DMS53 (cell line): ENCODE measurements around the gene ZBTB9.

Experiments used
- DNase-seq: peaks from one replicate; lab custom pipeline; 2025; lab: John Stamatoyannopoulos, UW

Gene ZBTB9

GRCh38 chr6:33419580-33420490 is 34.5 kb upstream of the ZBTB9 start, which contains the start of gene SYNGAP1:
Gene SYNGAP1, plus strand, starts transcription at chr6:33420065. Its CDS starts 200 bp downstream, at chr6:33420265.
- peak; percentile 59 for DNase-seq

- DNase-seq = peak; percentile 22
Measured at GRCh38 chr6:33420491-33421343, 33.7 kb upstream of the ZBTB9 start.

- no peak for DNase-seq
Measured at GRCh38 chr6:33421344-33421643, 33.1 kb upstream of the ZBTB9 start.

- DNase-seq = no peak
Measured at GRCh38 chr6:33423777-33424176, 30.6 kb upstream of the ZBTB9 start.

- peak; percentile 58 for DNase-seq
Measured at GRCh38 chr6:33424855-33425667, 29.3 kb upstream of the ZBTB9 start.

GRCh38 chr6:33425668-33426577 is 28.5 kb upstream of the ZBTB9 start:
- DNase-seq = peak; percentile 94

GRCh38 chr6:33426590-33427511 is 27.5 kb upstream of the ZBTB9 start:
- DNase-seq = peak; percentile 69

GRCh38 chr6:33427585-33428223 is 26.7 kb upstream of the ZBTB9 start:
- DNase-seq = peak; percentile 78

GRCh38 chr6:33428224-33428965 is 26.0 kb upstream of the ZBTB9 start:
- peak; percentile 79 for DNase-seq

GRCh38 chr6:33428966-33429749 is 25.2 kb upstream of the ZBTB9 start:
- peak; percentile 24 for DNase-seq

- no peak for DNase-seq
Measured at GRCh38 chr6:33429750-33430052, 24.7 kb upstream of the ZBTB9 start.

GRCh38 chr6:33430334-33430733 is 24.0 kb upstream of the ZBTB9 start:
- no peak for DNase-seq

- DNase-seq = peak; percentile 56
Measured at GRCh38 chr6:33430991-33431879, 23.1 kb upstream of the ZBTB9 start.

GRCh38 chr6:33431880-33432541 is 22.4 kb upstream of the ZBTB9 start:
- DNase-seq = no peak

GRCh38 chr6:33432546-33432945 is 21.8 kb upstream of the ZBTB9 start:
- DNase-seq = no peak

- DNase-seq = no peak
Measured at GRCh38 chr6:33433001-33433543, 21.3 kb upstream of the ZBTB9 start.
